ENCODE data around the gene PAPSS2.

GRCh38 chr10:87625661-87626060 is 34.0 kb upstream of the PAPSS2 start:
- TF ChIP-seq, protein P1, sequence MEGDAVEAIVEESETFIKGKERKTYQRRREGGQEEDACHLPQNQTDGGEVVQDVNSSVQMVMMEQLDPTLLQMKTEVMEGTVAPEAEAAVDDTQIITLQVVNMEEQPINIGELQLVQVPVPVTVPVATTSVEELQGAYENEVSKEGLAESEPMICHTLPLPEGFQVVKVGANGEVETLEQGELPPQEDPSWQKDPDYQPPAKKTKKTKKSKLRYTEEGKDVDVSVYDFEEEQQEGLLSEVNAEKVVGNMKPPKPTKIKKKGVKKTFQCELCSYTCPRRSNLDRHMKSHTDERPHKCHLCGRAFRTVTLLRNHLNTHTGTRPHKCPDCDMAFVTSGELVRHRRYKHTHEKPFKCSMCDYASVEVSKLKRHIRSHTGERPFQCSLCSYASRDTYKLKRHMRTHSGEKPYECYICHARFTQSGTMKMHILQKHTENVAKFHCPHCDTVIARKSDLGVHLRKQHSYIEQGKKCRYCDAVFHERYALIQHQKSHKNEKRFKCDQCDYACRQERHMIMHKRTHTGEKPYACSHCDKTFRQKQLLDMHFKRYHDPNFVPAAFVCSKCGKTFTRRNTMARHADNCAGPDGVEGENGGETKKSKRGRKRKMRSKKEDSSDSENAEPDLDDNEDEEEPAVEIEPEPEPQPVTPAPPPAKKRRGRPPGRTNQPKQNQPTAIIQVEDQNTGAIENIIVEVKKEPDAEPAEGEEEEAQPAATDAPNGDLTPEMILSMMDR (IDR thresholded peaks at IDR 0.05): no peak
- TF ChIP-seq POLR2A (IDR thresholded peaks at IDR 0.05): no peak
